ENCODE results near the gene PEAK3. TPM values are rescaled to one million over a fixed set of nuclear protein-coding genes. Genes with fewer than 3 reads are reported as not detected.

PEAK3 gene
- total RNA-seq, 1 experiment from 2014 or later: not detected

- intact Hi-C loops (cut with micrococcal nuclease): loop anchor here (2.0 kb wide), 1 partner anchor 63 kb away; no protein-coding TSS in a partner anchor
- ChIA-PET POLR2A (interaction anchor here (0.7 to 1.7 kb wide), 15 partner anchors 24 to 1056 kb away, joined by 3 to 18 read pairs (median 3); partner anchors contain the start of genes DOT1L, LMNB2, PLEKHJ1 and THOP1), CTCF (interaction anchor here (0.6 to 1.4 kb wide), 6 partner anchors 11 to 231 kb away, joined by 3 to 5 read pairs (median 3); no protein-coding TSS in a partner anchor)
- Mint-ChIP-seq H3K4me1 (ENCODE audit: insufficient read depth, unreplicated experiment) (peaks cover 27% of the 10 kb centered on the region), H3K27me3 (ENCODE audit: insufficient read depth, unreplicated experiment) (no peaks in the 10 kb centered on the region), H3K27ac (ENCODE audit: low read depth, unreplicated experiment) (peak overlapping the region; percentile 97), H3K36me3 (ENCODE audit: insufficient read depth, unreplicated experiment) (peaks cover 48% of the 10 kb centered on the region), H3K9me3 (ENCODE audit: unreplicated experiment) (no peaks in the 10 kb centered on the region), H3K4me3 (ENCODE audit: unreplicated experiment) (peak overlapping the region; percentile 93)
- TF ChIP-seq CTCF (IDR thresholded peaks at IDR 0.05; ENCODE audit: unreplicated experiment): no peak
- DNase-seq (ENCODE audit: unreplicated experiment): peak; percentile 81
- TSS peak; percentile 77 for BruUV-seq (replicated peaks)
Observed at GRCh38 chr19:2327773-2328400, 45.9 kb upstream of the PEAK3 start.

- no peak for DNase-seq (ENCODE audit: unreplicated experiment)
- Mint-ChIP-seq H3K4me1 (ENCODE audit: insufficient read depth, unreplicated experiment) (peaks cover 27% of the 10 kb centered on the region), H3K36me3 (ENCODE audit: insufficient read depth, unreplicated experiment) (peaks cover 51% of the 10 kb centered on the region), H3K27ac (ENCODE audit: low read depth, unreplicated experiment) (no peak overlapping the region), H3K9me3 (ENCODE audit: unreplicated experiment) (no peaks in the 10 kb centered on the region), H3K27me3 (ENCODE audit: insufficient read depth, unreplicated experiment) (no peaks in the 10 kb centered on the region), H3K4me3 (ENCODE audit: unreplicated experiment) (peak overlapping the region; percentile 93)
- ChIA-PET POLR2A (interaction anchor here (1.1 to 1.7 kb wide), 4 partner anchors 56 to 175 kb away, joined by 3 to 18 read pairs (median 7); partner anchors contain the start of gene LMNB2), CTCF (interaction anchor here (0.8 to 1.4 kb wide), 2 partner anchors 10 to 53 kb away, joined by 3 to 5 read pairs; no protein-coding TSS in a partner anchor)
- BruUV-seq (replicated peaks): no TSS peak
- intact Hi-C loops (cut with micrococcal nuclease): no loop called here
- TF ChIP-seq CTCF (IDR thresholded peaks at IDR 0.05; ENCODE audit: unreplicated experiment): no peak
Observed at GRCh38 chr19:2326699-2327360, 44.9 kb upstream of the PEAK3 start.

GRCh38 chr19:2325281-2326046, 43.5 kb upstream of the PEAK3 start:
- no peaks in the 10 kb centered on the region for H3K9me3 Mint-ChIP-seq (ENCODE audit: unreplicated experiment)
- BruUV-seq (replicated peaks): no TSS peak
- CTCF ChIA-PET: interaction anchor here (0.6 kb wide), 1 partner anchor 52 kb away, joined by 4 read pairs; no protein-coding TSS in a partner anchor
- intact Hi-C loops (cut with micrococcal nuclease): no loop called here
- H3K36me3 Mint-ChIP-seq (ENCODE audit: insufficient read depth, unreplicated experiment): peaks cover 47% of the 10 kb centered on the region
- no peak overlapping the region for H3K4me3 Mint-ChIP-seq (ENCODE audit: unreplicated experiment)
- H3K27me3 Mint-ChIP-seq (ENCODE audit: insufficient read depth, unreplicated experiment): no peaks in the 10 kb centered on the region
- peaks cover 26% of the 10 kb centered on the region for H3K4me1 Mint-ChIP-seq (ENCODE audit: insufficient read depth, unreplicated experiment)
- TF ChIP-seq CTCF (IDR thresholded peaks at IDR 0.05; ENCODE audit: unreplicated experiment): no peak
- no peak for DNase-seq (ENCODE audit: unreplicated experiment)
- H3K27ac Mint-ChIP-seq (ENCODE audit: low read depth, unreplicated experiment): no peak overlapping the region
- POLR2A ChIA-PET: no interaction called here
